Measurements from ENCODE around the gene GPR78.

Gene GPR78

DNA sequence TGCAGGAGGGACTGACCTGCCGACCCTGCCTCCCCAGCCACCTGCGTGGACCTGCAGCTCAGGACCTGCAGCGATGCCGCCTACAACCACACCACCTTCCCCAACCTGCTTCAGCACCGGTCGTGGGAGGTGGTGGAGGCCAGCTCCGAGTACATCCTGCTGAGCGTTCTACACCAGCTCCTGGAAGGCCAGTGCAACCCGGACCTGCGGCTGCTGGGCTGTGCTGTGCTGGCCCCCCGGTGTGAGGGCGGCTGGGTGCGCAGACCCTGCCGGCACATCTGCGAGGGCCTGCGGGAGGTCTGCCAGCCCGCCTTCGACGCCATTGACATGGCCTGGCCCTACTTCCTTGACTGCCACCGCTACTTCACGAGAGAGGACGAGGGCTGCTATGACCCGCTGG lies 20.9 kb downstream of the GPR78 start:
- H3K4me3 ChIP-seq (ENCODE audit: low read depth, low read length) = no peak overlapping the region
- TF ChIP-seq, protein P1, sequence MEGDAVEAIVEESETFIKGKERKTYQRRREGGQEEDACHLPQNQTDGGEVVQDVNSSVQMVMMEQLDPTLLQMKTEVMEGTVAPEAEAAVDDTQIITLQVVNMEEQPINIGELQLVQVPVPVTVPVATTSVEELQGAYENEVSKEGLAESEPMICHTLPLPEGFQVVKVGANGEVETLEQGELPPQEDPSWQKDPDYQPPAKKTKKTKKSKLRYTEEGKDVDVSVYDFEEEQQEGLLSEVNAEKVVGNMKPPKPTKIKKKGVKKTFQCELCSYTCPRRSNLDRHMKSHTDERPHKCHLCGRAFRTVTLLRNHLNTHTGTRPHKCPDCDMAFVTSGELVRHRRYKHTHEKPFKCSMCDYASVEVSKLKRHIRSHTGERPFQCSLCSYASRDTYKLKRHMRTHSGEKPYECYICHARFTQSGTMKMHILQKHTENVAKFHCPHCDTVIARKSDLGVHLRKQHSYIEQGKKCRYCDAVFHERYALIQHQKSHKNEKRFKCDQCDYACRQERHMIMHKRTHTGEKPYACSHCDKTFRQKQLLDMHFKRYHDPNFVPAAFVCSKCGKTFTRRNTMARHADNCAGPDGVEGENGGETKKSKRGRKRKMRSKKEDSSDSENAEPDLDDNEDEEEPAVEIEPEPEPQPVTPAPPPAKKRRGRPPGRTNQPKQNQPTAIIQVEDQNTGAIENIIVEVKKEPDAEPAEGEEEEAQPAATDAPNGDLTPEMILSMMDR (IDR thresholded peaks at IDR 0.05; ENCODE audit: insufficient read depth, low read length, missing control alignments) = no peak
- no peak for DNase-seq (ENCODE audit: low read depth, low spot score)
- CTCF ChIA-PET = interaction anchor here (1.7 to 8.4 kb wide), 2 partner anchors 130 to 198 kb away, joined by 4 to 121 read pairs; no protein-coding TSS in a partner anchor
- POLR2A ChIA-PET = no interaction called here

DNA sequence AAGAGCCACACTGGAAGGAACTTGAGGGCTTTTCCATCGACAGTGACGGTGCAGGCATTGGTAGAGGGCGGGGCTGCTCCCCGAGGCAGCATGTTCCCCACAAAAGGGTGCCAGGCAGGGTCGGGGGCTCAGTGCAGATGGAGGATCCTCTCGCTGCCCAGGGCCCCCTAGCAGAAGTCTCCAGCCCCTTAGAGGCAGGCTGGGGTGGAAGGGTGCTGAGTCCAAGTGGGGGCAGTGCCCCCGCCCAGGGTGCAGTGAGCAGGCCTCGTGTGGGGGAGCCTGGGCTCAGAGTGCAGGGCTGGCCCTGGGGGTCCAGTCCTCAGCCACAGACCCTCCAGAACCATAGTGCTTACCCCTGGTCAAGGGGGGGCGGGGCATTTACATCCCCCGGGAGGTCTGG lies 21.4 kb downstream of the GPR78 start:
- TF ChIP-seq, protein P1 (IDR thresholded peaks at IDR 0.05; ENCODE audit: insufficient read depth, low read length, missing control alignments) = no peak
- POLR2A ChIA-PET = no interaction called here
- CTCF ChIA-PET = interaction anchor here (8.4 kb wide), 1 partner anchor 131 kb away, joined by 121 read pairs; no protein-coding TSS in a partner anchor
- no peak for DNase-seq (ENCODE audit: low read depth, low spot score)
- H3K4me3 ChIP-seq (ENCODE audit: low read depth, low read length) = no peak overlapping the region

DNA sequence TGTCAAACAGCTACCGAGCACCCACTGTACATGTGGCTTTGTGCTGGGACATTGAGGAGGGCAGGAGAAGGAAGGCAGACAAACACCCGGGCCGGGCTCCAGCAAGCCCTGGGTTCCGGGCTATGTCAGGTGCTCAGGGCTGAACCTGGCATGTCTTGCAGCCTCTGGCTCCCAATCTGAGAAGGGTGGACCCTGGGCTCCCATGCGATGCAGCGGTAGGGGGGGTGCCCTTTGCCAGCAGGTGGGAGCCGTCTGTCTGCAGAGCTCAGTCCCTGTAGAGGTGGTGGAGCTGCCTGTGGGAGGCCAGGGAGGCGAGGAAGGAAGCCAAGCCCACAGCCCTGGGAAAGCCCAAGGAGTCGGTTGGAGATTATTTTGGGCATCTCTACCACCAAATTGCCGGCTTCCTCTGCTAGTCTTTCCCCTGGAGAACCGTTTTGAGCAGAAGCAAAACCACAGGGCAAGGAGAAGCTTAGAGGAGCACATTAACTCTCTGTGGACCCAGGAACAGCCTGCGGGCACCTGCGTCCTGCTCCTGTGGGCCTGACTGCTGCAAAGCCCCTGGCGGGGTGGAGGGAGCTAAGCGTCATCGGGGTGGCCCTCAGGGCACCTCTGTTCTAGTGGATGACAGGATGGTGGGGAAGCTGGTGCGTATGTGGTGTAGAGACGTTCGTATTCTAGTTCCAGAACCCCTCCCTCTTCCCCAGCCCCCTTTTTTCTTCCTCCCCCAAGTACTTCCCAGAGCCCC lies 22.7 kb downstream of the GPR78 start:
- no peak for DNase-seq (ENCODE audit: low read depth, low spot score)
- TF ChIP-seq, protein P1 (IDR thresholded peaks at IDR 0.05; ENCODE audit: insufficient read depth, low read length, missing control alignments) = no peak
- H3K4me3 ChIP-seq (ENCODE audit: low read depth, low read length) = no peak overlapping the region

GRCh38 chr4:8603931-8604330 lies 23.7 kb downstream of the GPR78 start:
- TF ChIP-seq, protein P1 (IDR thresholded peaks at IDR 0.05; ENCODE audit: insufficient read depth, low read length, missing control alignments) = no peak
- DNase-seq (ENCODE audit: low read depth, low spot score) = no peak
- ChIA-PET POLR2A (no interaction called here), CTCF (interaction anchor here (5.5 to 8.4 kb wide), 2 partner anchors 13 to 133 kb away, joined by 40 to 121 read pairs; no protein-coding TSS in a partner anchor)
- H3K4me3 ChIP-seq (ENCODE audit: low read depth, low read length) = no peak overlapping the region

More for the DNA sequence above, 22.7 kb downstream of the GPR78 start:
- CTCF ChIA-PET = interaction anchor here (8.4 kb wide), 1 partner anchor 132 kb away, joined by 121 read pairs; no protein-coding TSS in a partner anchor
- POLR2A ChIA-PET = no interaction called here

DNA sequence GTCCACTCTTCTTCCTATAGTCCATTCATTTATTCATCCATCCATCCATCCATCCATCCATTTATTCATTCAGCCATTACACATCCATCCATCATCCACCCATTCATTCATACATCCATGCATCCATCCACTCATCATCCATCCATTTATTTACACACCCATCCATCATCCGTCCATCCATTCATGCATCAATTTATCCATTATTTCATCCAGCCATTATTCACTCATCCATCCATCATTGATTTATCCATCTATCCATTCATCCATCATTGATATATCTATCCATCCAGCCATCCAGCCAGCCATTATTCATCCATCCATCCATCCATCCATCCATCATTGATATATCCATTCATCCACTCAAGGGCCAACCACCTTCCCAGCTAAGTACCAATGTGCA lies 25.1 kb downstream of the GPR78 start:
- CTCF ChIA-PET = interaction anchor here (0.6 to 5.5 kb wide), 7 partner anchors 12 to 312 kb away, joined by 3 to 40 read pairs (median 6); partner anchors contain the start of gene CPZ
- POLR2A ChIA-PET = no interaction called here
- H3K4me3 ChIP-seq (ENCODE audit: low read depth, low read length) = no peak overlapping the region
- TF ChIP-seq, protein P1 (IDR thresholded peaks at IDR 0.05; ENCODE audit: insufficient read depth, low read length, missing control alignments) = no peak
- DNase-seq (ENCODE audit: low read depth, low spot score) = no peak

DNA sequence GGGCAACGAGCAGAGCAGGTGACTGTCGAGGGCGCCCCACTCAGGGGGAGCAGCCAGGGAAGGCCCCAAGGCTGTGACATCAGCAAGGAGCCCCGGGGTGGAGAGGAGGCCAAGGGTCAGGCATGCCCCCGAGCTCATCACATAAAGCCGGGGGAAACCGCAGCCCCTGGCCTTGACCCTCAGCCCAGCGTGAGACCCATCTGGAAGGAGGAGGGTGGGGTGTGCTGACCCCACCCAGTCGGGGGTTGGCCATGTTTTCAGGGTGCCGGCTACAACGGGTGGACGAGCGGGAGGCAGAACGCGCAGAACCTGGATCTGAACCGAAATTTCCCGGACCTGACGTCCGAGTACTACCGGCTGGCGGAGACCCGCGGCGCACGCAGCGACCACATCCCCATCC lies 26.3 kb downstream of the GPR78 start:
- TF ChIP-seq, protein P1 (IDR thresholded peaks at IDR 0.05; ENCODE audit: insufficient read depth, low read length, missing control alignments) = no peak
- no peak overlapping the region for H3K4me3 ChIP-seq (ENCODE audit: low read depth, low read length)
- DNase-seq (ENCODE audit: low read depth, low spot score) = no peak
- CTCF ChIA-PET = interaction anchor here (1.0 to 5.5 kb wide), 9 partner anchors 8 to 311 kb away, joined by 3 to 40 read pairs (median 6); partner anchors contain the start of gene CPZ
- POLR2A ChIA-PET = no interaction called here

Data from AG04449 (cell line).